ENCODE data around the gene SLC35E2B. TPM values are rescaled to one million over a fixed set of nuclear protein-coding genes. Genes with fewer than 3 reads are reported as not detected.
A peak's percentile ranks its signal among the peaks of the same experiment; 100 is the strongest.

Gene SLC35E2B
- total RNA-seq, 1 donor from 2014 or later, result 119 TPM

DNA sequence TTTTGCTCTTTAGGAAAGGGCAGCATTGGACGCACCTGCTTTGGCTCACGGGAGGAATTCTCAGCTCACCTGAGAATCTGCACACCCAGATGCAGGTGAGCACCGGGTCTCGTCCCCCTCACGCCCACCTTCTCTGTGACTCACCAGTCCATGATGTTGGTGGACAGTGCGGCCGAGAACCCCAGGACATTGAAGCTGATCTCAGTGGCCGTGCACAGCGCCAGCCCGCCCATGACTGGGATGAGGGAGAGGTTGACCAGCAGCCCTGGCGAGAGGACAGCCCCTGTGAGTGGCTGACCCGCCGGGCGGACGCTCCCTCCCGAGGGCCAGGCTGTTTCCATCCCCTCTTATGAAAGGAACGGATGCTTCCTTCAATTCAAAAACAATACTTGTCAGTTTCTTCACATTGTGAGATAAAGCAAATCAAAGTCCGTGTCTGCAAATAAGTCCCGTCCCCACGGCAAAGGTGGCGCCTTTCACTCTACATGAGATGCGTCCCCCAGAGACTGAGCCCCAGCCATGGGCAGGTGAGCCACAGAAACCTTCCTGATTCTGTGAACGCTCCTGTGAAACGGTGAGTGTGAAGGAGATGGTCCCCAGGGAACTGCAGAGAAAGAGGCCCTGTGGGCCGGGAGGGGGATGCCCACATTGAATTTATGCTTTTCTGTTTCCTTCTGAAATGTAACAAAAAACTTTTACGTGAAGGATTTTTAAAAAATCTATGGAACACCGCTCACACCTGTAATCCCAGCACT is 21.1 kb downstream of the SLC35E2B start:
- no peaks in the 10 kb centered on the region for H3K4me1 Mint-ChIP-seq
- no peaks in the 10 kb centered on the region for H3K9me3 Mint-ChIP-seq
- peaks cover 10% of the 10 kb centered on the region for H3K36me3 Mint-ChIP-seq
- TF ChIP-seq, protein P1, sequence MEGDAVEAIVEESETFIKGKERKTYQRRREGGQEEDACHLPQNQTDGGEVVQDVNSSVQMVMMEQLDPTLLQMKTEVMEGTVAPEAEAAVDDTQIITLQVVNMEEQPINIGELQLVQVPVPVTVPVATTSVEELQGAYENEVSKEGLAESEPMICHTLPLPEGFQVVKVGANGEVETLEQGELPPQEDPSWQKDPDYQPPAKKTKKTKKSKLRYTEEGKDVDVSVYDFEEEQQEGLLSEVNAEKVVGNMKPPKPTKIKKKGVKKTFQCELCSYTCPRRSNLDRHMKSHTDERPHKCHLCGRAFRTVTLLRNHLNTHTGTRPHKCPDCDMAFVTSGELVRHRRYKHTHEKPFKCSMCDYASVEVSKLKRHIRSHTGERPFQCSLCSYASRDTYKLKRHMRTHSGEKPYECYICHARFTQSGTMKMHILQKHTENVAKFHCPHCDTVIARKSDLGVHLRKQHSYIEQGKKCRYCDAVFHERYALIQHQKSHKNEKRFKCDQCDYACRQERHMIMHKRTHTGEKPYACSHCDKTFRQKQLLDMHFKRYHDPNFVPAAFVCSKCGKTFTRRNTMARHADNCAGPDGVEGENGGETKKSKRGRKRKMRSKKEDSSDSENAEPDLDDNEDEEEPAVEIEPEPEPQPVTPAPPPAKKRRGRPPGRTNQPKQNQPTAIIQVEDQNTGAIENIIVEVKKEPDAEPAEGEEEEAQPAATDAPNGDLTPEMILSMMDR (IDR thresholded peaks at IDR 0.05; ENCODE audit: unreplicated experiment), result no peak
- H3K27me3 Mint-ChIP-seq (ENCODE audit: low read depth), result no peaks in the 10 kb centered on the region
- no peak for DNase-seq (ENCODE audit: low spot score in 2 of 2, unreplicated experiment in 2 of 2)
- no peak overlapping the region for H3K27ac Mint-ChIP-seq
- H3K4me3 Mint-ChIP-seq, result no peak overlapping the region

DNA sequence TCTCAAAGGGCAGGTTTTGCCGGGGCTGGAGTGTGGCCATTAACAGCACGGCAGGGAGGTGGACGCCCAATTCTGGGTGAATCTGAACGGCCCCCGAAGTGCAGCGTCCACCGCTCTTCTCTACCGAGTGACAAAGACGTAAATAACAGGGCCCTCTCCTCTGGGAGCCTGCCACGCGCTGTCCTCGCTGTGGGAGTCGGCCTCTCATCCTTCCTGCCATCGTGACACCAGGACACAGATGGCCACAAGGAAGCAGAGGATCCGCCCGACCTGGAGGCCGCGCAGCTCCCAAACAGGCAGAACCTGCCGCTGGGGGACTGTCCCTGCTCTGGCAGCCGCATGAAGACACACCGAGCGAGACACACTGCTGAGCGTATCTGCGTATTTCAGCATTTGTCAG is 21.7 kb downstream of the SLC35E2B start:
- TF ChIP-seq, protein P1 (IDR thresholded peaks at IDR 0.05; ENCODE audit: unreplicated experiment), result no peak
- Mint-ChIP-seq H3K27me3 (ENCODE audit: low read depth) (no peaks in the 10 kb centered on the region), H3K9me3 (no peaks in the 10 kb centered on the region), H3K36me3 (peaks cover 10% of the 10 kb centered on the region), H3K4me3 (no peak overlapping the region), H3K4me1 (no peaks in the 10 kb centered on the region), H3K27ac (no peak overlapping the region)
- DNase-seq (ENCODE audit: low spot score in 2 of 2, unreplicated experiment in 2 of 2), result no peak

DNA sequence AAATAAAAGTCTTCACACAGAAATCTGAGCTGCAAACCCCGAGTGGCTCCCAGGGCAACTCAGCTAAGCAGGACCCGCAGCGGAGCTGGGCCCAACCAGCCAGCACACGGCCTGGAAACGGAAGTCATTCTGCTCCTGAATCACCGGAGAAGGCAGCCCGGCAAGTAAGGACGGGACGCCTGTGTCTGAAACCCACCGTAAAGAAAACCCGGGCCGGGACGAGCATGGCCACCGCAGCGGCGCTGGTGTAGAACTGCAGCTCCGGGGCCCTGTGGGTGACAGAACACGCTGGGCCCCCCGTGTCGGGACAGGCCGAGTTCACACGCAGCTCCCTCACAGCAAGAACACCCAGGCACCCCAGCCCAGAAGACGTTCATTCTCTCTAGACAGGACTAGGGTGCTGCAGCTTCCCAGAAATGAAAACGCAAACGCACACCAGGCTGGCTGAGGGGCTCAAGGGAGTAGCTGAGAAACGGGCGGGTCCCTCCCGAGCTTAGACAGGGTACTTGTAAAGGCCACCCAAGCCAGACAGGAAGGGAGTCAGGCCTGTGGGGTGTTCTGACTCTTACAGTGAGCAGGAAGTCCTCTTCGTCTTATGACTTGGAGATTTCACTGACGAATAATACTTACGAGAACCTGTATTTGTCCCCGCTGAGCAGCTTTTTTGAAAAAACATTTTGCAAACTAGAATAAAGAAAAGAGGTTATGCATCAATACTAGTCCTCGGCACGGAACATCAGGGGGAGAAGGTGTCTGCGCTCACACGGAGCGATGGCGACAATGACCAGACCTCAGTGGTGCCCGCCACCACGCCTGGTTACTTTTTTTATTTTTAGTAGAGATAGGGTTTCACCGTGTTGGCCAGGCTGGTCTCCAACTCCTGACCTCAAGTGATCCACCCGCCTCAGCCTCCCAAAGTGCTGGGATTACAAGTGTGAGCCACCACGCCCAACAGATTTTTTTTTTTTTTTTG is 22.8 kb downstream of the SLC35E2B start:
- Mint-ChIP-seq H3K27ac (no peak overlapping the region), H3K9me3 (no peaks in the 10 kb centered on the region), H3K4me1 (no peaks in the 10 kb centered on the region), H3K27me3 (ENCODE audit: low read depth) (no peaks in the 10 kb centered on the region), H3K4me3 (no peak overlapping the region), H3K36me3 (peaks cover 10% of the 10 kb centered on the region)
- no peak for DNase-seq (ENCODE audit: low spot score in 2 of 2, unreplicated experiment in 2 of 2)
- TF ChIP-seq, protein P1 (IDR thresholded peaks at IDR 0.05; ENCODE audit: unreplicated experiment), result no peak

DNA sequence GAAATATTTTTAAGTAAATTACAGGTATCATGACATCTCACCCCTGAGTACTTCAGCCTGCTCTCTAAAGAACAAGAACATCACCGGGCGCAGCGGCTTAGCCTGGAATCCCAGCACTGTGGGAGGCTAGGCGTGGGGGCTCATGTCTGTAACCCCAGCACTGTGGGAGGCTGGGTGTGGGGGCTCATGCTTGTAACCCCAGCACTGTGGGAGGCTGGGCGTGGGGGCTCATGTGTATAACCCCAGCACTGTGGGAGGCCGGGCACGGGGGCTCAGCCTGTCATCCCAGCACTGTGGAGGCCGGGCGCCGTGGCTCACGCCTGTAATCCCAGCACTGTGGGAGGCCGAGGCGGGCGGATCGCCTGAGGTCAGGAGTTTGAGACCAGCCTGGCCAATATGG is 26.1 kb downstream of the SLC35E2B start:
- H3K27ac Mint-ChIP-seq, result no peak overlapping the region
- no peaks in the 10 kb centered on the region for H3K9me3 Mint-ChIP-seq
- H3K27me3 Mint-ChIP-seq (ENCODE audit: low read depth), result no peaks in the 10 kb centered on the region
- TF ChIP-seq, protein P1 (IDR thresholded peaks at IDR 0.05; ENCODE audit: unreplicated experiment), result no peak
- peaks cover 7% of the 10 kb centered on the region for H3K36me3 Mint-ChIP-seq
- H3K4me3 Mint-ChIP-seq, result no peak overlapping the region
- no peaks in the 10 kb centered on the region for H3K4me1 Mint-ChIP-seq
- DNase-seq (ENCODE audit: low spot score in 2 of 2, unreplicated experiment in 2 of 2), result no peak

DNA sequence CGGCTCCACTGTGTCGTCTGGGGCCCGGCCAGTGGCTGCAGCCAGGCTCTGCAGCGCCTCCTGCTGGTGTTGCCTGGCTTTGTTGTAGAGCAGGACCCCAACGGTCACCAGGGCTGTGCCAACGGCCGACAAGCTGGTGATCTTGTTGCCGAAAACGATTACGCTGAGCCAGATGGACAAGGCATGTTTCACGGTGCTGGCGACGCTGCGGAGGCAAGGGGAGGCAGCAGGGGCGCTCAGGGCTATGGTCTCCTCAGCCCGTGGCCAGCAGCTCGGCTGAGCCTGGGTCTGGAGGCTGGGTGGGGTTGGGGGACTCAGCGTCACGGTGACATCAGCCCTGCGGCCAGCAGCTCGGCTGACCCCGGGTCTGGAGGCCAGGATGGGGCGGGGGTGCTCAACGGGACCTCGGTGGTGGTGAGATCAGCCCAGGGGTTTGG is 26.8 kb downstream of the SLC35E2B start:
- TF ChIP-seq, protein P1 (IDR thresholded peaks at IDR 0.05; ENCODE audit: unreplicated experiment), result peak; percentile 27
- no peaks in the 10 kb centered on the region for H3K4me1 Mint-ChIP-seq
- no peaks in the 10 kb centered on the region for H3K27me3 Mint-ChIP-seq (ENCODE audit: low read depth)
- peaks cover 7% of the 10 kb centered on the region for H3K36me3 Mint-ChIP-seq
- no peak overlapping the region for H3K27ac Mint-ChIP-seq
- DNase-seq (ENCODE audit: low spot score in 2 of 2, unreplicated experiment in 2 of 2), result no peak
- no peaks in the 10 kb centered on the region for H3K9me3 Mint-ChIP-seq
- H3K4me3 Mint-ChIP-seq, result no peak overlapping the region
